Choroid plexus epithelial cell (primary cell): Measurements from ENCODE around the gene MDM2.

Experiments used
- DNase-seq: peaks from one replicate; pipeline ENCODE4 v3.0.0-alpha.2; 2010; ENCODE audit warnings: low read depth
- H3K4me3 ChIP-seq: 2 replicates; pipeline ENCODE4 v1.5.1; 2011; ENCODE audit warnings: low read depth, mild to moderate bottlenecking, control low read depth, low read length, moderate library complexity
- TF ChIP-seq, protein P1 (sequence below): conservative IDR thresholded peaks from 2 replicates; pipeline ENCODE4 v1.5.1; 2011; ENCODE audit warnings: low read depth, mild to moderate bottlenecking, control low read depth, inconsistent platforms, low read length, moderate library complexity

Gene MDM2

DNA sequence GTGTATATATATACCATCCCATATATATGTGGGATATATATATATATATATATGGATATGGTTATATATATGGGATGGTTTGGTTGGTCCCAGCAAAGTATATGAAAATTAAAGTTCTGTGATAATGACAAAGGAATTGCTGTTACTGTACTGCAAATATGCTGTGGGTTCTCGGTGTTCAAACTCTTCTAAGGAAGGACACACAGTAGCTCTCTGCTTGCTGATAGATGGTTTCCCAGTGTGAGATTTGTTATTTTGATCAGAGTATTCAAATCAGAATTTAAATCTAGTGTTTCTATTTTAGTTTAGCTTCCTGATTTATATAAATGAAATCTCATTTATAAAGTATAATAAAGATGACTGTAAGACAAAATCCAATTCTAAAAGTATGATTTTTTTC lies 42.3 kb upstream of the MDM2 start:
- TF ChIP-seq, protein P1, sequence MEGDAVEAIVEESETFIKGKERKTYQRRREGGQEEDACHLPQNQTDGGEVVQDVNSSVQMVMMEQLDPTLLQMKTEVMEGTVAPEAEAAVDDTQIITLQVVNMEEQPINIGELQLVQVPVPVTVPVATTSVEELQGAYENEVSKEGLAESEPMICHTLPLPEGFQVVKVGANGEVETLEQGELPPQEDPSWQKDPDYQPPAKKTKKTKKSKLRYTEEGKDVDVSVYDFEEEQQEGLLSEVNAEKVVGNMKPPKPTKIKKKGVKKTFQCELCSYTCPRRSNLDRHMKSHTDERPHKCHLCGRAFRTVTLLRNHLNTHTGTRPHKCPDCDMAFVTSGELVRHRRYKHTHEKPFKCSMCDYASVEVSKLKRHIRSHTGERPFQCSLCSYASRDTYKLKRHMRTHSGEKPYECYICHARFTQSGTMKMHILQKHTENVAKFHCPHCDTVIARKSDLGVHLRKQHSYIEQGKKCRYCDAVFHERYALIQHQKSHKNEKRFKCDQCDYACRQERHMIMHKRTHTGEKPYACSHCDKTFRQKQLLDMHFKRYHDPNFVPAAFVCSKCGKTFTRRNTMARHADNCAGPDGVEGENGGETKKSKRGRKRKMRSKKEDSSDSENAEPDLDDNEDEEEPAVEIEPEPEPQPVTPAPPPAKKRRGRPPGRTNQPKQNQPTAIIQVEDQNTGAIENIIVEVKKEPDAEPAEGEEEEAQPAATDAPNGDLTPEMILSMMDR: no peak
- DNase-seq: no peak
- H3K4me3 ChIP-seq: no peak overlapping the region

DNA sequence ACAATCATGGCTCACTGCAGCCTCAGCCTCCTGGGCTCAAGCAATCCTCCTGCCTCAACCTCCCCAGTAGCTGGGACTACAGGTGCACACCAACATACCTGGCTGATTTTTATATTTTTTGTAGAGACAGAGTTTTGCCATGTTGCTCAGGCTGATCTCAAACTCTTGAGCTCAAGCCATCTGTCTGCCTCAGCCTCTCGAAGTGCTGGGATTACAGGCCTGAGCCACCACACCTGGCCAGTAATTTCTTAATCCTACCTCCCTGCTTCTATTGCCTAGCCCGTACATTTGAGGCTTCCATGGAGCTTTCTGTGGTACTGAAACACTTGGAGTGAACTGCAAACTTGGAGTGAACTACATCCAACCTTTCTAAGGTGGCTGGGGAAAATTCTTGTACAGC lies 41.3 kb upstream of the MDM2 start:
- DNase-seq: no peak
- TF ChIP-seq, protein P1: no peak
- H3K4me3 ChIP-seq: no peak overlapping the region

DNA sequence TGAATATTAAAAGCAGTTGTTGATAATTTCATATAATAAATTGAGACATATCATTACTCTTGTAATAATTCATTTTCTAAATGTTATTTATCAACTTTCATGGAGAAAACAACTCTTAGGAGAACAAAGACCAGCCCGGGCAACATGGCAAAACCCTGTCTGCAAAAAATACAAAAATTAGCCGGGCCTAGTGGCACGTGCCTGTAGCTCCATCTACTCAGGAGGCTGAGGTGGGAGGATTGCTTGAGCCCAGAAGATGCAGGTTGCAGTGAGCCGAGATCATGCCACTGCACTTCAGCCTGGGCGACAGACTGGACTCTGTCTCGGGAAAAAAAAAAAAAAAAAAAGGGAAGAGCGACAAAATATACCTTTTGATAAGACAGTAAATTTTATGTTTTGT lies 40.8 kb upstream of the MDM2 start:
- no peak overlapping the region for H3K4me3 ChIP-seq
- TF ChIP-seq, protein P1: no peak
- no peak for DNase-seq

DNA sequence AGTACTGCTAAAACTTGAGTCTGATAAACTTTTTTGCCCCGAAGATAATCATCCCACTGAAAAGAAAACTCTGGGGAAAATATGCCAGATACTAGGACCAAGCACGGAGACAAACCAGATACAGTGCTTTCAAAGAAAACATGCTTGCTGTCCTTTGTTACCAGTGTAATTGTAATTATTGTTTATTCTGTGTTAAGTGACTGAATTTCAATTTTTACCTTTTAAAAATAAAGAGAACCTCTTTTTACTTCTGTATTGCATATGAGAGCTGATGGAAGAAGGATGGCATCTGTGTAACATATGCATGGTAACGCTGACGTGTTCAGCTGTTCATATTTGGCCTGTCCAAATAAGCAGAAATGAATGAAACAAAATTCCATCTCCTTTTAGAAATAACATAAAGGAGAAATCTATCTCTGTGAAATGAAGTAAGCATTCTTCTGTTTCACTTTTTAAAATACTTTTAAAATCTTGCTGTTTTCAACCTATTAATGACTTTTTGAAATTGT lies 39.5 kb upstream of the MDM2 start:
- DNase-seq: no peak
- H3K4me3 ChIP-seq: no peak overlapping the region
- TF ChIP-seq, protein P1: no peak

DNA sequence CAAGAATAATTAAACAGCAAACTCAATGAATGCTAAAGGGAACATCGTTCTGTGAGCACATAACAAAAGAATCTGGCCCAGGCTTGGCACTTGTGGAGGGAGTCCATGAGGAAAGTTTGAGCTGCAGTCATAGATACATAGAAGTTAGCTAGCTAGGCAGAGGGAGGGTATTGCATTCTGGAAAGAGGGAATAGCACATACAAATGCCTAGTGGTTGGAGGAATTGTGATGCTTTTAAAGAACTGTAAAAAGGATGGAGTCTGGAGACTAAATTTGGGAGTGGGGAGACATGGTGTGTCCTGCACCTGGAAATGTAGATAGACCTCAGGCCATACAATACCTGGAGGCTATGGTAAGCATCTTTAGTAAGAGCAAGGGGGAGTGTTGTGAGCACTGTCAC lies 38.0 kb upstream of the MDM2 start:
- H3K4me3 ChIP-seq: no peak overlapping the region
- TF ChIP-seq, protein P1: no peak
- DNase-seq: no peak

DNA sequence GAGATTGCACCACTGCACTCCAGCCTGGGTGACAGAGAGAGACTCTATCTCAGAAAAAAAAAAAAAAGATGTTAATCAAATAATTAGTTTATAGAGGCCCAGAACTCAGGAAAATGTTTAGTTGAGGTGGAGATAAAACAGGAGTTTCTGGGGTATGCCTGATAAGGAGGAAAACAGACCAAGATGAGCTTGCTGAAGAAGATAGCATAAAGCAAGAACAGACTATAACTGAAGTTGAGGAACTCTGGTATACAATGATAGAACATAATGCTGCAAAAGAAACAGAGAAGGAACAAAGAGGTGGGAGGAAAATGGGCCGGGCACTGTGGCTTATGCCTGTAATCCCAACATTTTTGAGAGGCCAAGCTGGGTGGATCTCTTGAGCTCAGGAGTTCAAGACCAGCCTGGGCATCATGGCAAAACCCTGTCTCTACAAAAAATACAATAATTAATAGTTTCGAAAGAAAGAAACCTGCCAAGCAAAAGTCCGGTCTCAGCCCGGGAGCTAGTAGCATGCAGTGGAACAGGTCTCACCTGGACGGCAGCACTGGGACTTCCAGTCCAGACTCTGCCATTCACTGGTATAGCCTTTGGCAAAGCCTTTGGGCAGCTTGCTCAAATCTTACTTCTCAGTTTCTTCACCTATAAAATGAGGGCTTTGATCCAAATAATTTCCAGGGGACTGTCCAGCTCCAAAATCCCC lies 36.6 kb upstream of the MDM2 start:
- H3K4me3 ChIP-seq: no peak overlapping the region
- TF ChIP-seq, protein P1: no peak
- DNase-seq: no peak

DNA sequence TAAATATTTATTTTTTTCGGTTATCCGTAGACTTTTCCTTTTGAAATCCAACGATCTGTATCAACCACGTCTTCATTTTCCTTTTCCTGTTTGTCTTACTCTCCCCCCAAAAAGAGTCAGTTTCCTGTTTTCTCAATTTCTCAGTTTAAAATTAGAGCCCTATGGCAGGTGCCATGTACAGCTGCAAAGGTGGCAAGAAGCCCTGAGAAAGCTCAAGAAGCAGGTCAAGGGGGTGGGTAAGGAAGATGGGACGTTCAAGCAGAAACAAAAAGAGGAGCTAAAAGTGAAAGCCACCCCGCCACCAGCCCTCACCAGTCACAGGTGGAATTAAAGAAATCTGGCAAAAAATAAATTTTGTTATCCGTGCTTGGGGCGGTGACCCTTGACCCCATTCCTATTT lies 35.3 kb upstream of the MDM2 start:
- TF ChIP-seq, protein P1: no peak
- H3K4me3 ChIP-seq: no peak overlapping the region
- no peak for DNase-seq
